Activated CD4-positive, alpha-beta T cell treated with anti-CD3 and anti-CD28 coated beads for 36 hours (primary cell): Measurements from ENCODE around the gene RALGPS1. TPM values are rescaled to one million over a fixed set of nuclear protein-coding genes. Genes with fewer than 3 reads are reported as not detected.

ENCODE experiments used
- ATAC-seq: fragments of 200-7000 bp; cut with Tn5 transposase; one replicate; pipeline ENCODE4 v1.10.0; 2021; ENCODE audit warnings: mild to moderate bottlenecking, moderate library complexity
- CTCF ChIA-PET: fragments of 350-600 bp; sonication (Branson Sonifier 250); formaldehyde crosslinking; loops from one replicate; lab custom pipeline; 2021; ENCODE audit warnings: antibody characterized with exemption; lab: Charles Lee
- POLR2A ChIA-PET: fragments of 350-600 bp; sonication (Branson Sonifier 250); formaldehyde crosslinking; loops from one replicate; lab custom pipeline; 2021; ENCODE audit warnings: antibody characterized with exemption, inconsistent platforms; lab: Charles Lee
- DNase-seq: peaks from one replicate; pipeline ENCODE4 v3.0.0-alpha.2; 2020
- H3K27ac Mint-ChIP-seq: one replicate; pipeline ENCODE4 v1.8.0; 2021; ENCODE audit warnings: mixed read lengths
- H3K27me3 Mint-ChIP-seq: one replicate; pipeline ENCODE4 v1.8.0; 2021; ENCODE audit warnings: mixed read lengths
- H3K36me3 Mint-ChIP-seq: one replicate; pipeline ENCODE4 v1.8.0; 2021; ENCODE audit warnings: low read depth, mixed read lengths
- H3K4me1 Mint-ChIP-seq: one replicate; pipeline ENCODE4 v1.8.0; 2021; ENCODE audit warnings: mixed read lengths
- H3K4me3 Mint-ChIP-seq: one replicate; pipeline ENCODE4 v1.8.0; 2021; ENCODE audit warnings: mild to moderate bottlenecking, moderate library complexity, mixed read lengths
- H3K9me3 Mint-ChIP-seq: one replicate; pipeline ENCODE4 v1.8.0; 2021; ENCODE audit warnings: low read depth, mixed read lengths
- intact Hi-C, 2 experiments: fragments of 100-400 bp; cut with DNase I in 1 of 2; cut with micrococcal nuclease in 1 of 2; formaldehyde crosslinking; loops; one replicate each; pipeline versions ENCODE4 v1.14.2 to v1.15.1; 2022 to 2024; cut with DNase I, micrococcal nuclease
- total RNA-seq, 2 experiments: library from RNA; stranded (reverse); gene quantifications; one replicate each; pipeline ENCODE4 v1.2.3, GENCODE V29; 2021

Gene RALGPS1
- total RNA-seq, 2 experiments from 2014 or later: 1.2 to 2.2 TPM

GRCh38 chr9:127269449-127269848, 354.9 kb downstream of the RALGPS1 start:
- ChIA-PET CTCF (interaction anchor here (0.6 kb wide), 2 partner anchors 328 to 369 kb away, joined by 3 read pairs; no protein-coding TSS in a partner anchor), POLR2A (no interaction called here)
- no peak for DNase-seq
- Mint-ChIP-seq H3K36me3 (no peaks in the 10 kb centered on the region), H3K27me3 (peaks cover 15% of the 10 kb centered on the region), H3K4me1 (no peaks in the 10 kb centered on the region), H3K27ac (no peak overlapping the region), H3K4me3 (no peak overlapping the region), H3K9me3 (no peaks in the 10 kb centered on the region)
- no peak for ATAC-seq
- intact Hi-C loops: no loop called here

Other genes with a start within 250 kb of the RALGPS1 start
- 10 to 100 TPM; 19.3 to 23.0 TPM for gene ZBTB43, start 109.7 kb upstream of the RALGPS1 start, total RNA-seq
- gene ZBTB34, start 54.1 kb upstream of the RALGPS1 start, total RNA-seq: 1 to 10 TPM; 4.2 to 5.0 TPM
- gene ANGPTL2, start 207.9 kb downstream of the RALGPS1 start, total RNA-seq: not detected